Activated naive CD8-positive, alpha-beta T cell treated with anti-CD3 and anti-CD28 coated beads for 36 hours (primary cell): Measurements from ENCODE around the gene GAR1. TPM values are rescaled to one million over a fixed set of nuclear protein-coding genes. Genes with fewer than 3 reads are reported as not detected.
"Not testable (repeated sequence)": the region's sequence is repeated elsewhere in the genome, so short reads cannot be mapped to it uniquely, and the experiment has no call there.

ENCODE experiments used
- DNase-seq: peaks from one replicate; pipeline ENCODE4 v3.0.0; 2021
- H3K27ac Mint-ChIP-seq: one replicate; pipeline ENCODE4 v1.8.0; 2022; ENCODE audit warnings: mild to moderate bottlenecking, moderate library complexity, mixed read lengths
- H3K27me3 Mint-ChIP-seq: one replicate; pipeline ENCODE4 v1.8.0; 2022; ENCODE audit warnings: mild to moderate bottlenecking, mixed read lengths
- H3K36me3 Mint-ChIP-seq: one replicate; pipeline ENCODE4 v1.8.0; 2021; ENCODE audit warnings: mild to moderate bottlenecking, mixed read lengths
- H3K4me1 Mint-ChIP-seq: one replicate; pipeline ENCODE4 v1.8.0; 2021; ENCODE audit warnings: mixed read lengths
- H3K4me3 Mint-ChIP-seq: one replicate; pipeline ENCODE4 v1.8.0; 2022; ENCODE audit warnings: mild to moderate bottlenecking, moderate library complexity, mixed read lengths
- H3K9me3 Mint-ChIP-seq: one replicate; pipeline ENCODE4 v1.8.0; 2022; ENCODE audit warnings: mixed read lengths
- total RNA-seq, 2 experiments: library from RNA; stranded (reverse); gene quantifications; one replicate each; pipeline ENCODE4 v1.2.3, GENCODE V29; 2021

Gene GAR1
- total RNA-seq, 2 experiments from 2014 or later, result 62.9 to 64.1 TPM

DNA sequence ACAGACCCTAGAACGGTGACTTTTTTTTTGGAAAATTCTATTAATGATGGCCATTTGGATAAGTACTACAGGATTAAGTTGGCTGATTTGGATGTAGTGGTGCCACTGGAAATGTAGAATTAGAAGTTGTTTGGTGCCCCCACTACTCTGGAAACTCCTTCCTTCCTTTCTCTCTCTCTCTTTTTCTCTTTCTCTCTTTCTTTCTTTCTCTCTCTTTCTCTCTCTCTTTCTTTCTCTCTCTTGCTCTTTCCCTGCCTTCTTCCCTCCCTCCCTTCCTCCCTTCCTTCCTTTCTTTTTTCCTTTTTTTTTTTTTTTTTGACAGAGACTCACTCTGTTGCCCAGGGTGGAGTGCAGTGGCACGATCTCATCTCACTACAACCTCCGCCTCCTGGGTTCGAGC is 2.7 kb downstream of the GAR1 start:
- Mint-ChIP-seq H3K4me3 (no peak overlapping the region), H3K4me1 (peaks cover 44% of the 10 kb centered on the region), H3K36me3 (peaks cover 44% of the 10 kb centered on the region)

DNA sequence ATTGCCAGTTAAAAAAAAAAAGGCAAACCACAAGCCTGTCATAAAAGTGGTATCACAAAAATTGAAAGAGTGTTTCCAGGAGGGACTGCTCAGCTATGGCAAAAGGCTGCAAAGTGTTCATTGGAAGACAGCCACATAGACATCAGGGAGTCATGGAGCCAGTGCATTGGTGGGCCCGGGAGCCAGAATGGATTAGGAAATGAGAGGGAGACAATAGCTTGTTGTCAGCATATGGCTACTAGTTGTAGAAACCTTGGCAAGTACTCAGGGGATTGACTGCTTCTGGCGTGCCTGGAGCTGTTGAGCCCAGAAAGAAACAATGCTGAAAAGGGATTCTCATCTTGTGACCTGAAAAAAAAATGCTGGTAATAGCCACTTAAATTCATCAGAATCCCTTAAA is 5.0 kb downstream of the GAR1 start:
- Mint-ChIP-seq H3K9me3 (no peaks in the 10 kb centered on the region), H3K4me3 (no peak overlapping the region), H3K36me3 (peaks cover 46% of the 10 kb centered on the region), H3K27ac (peak overlapping the region; percentile 40), H3K4me1 (peaks cover 40% of the 10 kb centered on the region), H3K27me3 (no peaks in the 10 kb centered on the region)
- DNase-seq, result no peak

More for the DNA sequence above, 2.7 kb downstream of the GAR1 start:
- no peaks in the 10 kb centered on the region for H3K27me3 Mint-ChIP-seq
- no peak for DNase-seq
- H3K27ac Mint-ChIP-seq, result no peak overlapping the region
- no peaks in the 10 kb centered on the region for H3K9me3 Mint-ChIP-seq

DNA sequence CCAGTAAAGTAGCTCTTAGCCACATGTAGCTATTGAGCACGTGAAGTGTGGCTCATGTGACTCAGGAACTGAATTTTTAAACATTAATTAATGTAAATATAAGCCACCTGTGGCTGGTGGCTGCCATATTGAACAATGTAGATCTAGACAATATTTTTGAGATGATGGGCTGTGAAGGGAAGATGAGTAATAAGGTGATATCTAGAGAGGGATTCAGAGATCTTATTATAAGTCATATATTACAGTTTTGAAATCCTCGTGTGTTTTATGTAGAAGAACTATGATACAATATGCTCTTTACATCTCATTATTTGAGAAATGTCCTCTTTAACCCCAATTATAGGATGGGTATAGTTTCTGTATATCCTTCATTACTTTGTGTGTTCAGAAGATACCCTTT is 5.6 kb downstream of the GAR1 start:
- no peaks in the 10 kb centered on the region for H3K27me3 Mint-ChIP-seq
- peak overlapping the region; percentile 2 for H3K27ac Mint-ChIP-seq
- H3K4me1 Mint-ChIP-seq, result peaks cover 40% of the 10 kb centered on the region
- DNase-seq, result no peak
- H3K36me3 Mint-ChIP-seq, result peaks cover 40% of the 10 kb centered on the region
- no peaks in the 10 kb centered on the region for H3K9me3 Mint-ChIP-seq
- H3K4me3 Mint-ChIP-seq, result no peak overlapping the region

DNA sequence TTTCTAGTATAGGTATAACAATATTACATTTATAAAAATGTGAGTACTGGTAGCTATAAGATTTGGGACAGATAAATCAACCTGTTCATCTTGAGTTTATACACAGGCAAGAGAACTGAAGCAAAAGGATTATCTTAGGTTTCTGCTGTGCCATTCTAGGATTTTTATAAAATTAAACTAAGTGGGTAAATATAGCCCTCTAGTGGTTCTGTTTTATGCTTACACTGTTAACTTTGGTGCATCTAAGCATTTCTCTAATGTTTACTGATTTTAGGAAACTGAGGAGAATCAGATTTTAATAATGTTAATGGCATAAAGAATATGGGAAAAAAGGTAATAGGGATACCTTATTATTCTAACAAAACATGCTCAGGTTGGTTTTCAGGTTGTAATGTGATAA is 11.2 kb downstream of the GAR1 start:
- H3K9me3 Mint-ChIP-seq, result no peaks in the 10 kb centered on the region
- DNase-seq, result no peak
- H3K27me3 Mint-ChIP-seq, result no peaks in the 10 kb centered on the region
- H3K36me3 Mint-ChIP-seq, result peaks cover 8% of the 10 kb centered on the region
- no peak overlapping the region for H3K4me3 Mint-ChIP-seq
- H3K27ac Mint-ChIP-seq, result no peak overlapping the region
- H3K4me1 Mint-ChIP-seq, result peaks cover 2% of the 10 kb centered on the region

DNA sequence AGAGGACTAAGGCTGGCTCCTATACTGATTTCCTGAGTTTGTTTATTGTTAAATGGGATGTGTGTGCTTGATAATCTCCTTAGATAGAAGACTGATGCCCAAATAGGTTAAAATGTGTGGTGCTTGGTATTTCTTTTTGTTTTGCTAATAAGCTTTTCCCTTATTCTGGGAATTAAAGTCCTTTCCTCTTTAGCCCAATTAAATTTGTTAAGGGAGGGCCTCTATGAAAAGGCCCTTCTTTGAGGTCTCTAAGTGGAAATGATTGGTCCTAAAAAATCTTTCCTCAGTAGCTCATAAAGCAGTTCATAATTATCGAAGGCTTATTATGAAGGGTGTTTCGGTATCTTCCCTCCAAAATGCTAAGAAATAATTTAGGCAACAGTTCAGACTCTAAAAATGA is 12.1 kb downstream of the GAR1 start, which contains the start of gene RRH:
Gene RRH, plus strand, starts transcription at position 301 of the 400 bp plus-strand sequence. Its CDS starts 56 bp downstream, at position 357.
- Mint-ChIP-seq H3K4me1 (no peaks in the 10 kb centered on the region), H3K9me3 (no peaks in the 10 kb centered on the region), H3K36me3 (peaks cover 8% of the 10 kb centered on the region), H3K27me3 (no peaks in the 10 kb centered on the region), H3K4me3 (no peak within 1 kb of the TSS), H3K27ac (no peak within 1 kb of the TSS)
- no peak for DNase-seq

DNA sequence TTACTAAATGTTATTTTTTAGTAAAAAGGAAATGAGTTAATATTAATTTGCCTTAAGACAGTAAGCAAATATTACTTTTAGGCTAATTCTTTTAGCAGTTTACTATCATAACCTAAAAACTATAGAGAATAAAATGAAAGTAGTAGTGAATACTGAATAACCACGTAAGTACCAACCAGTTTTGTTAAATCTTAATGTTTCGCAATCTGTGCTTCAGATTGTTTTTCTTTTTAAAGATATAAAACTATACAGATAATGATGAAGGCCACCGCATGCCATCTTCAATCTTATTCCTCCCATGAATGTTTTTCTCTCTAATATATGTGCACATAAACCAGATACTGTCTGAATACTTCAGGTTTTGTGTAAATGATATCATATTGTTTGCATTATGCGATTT is 18.2 kb downstream of the GAR1 start:
- Mint-ChIP-seq H3K9me3 (no peaks in the 10 kb centered on the region), H3K4me3 (no peak overlapping the region), H3K27ac (no peak overlapping the region), H3K36me3 (peaks cover 13% of the 10 kb centered on the region), H3K27me3 (no peaks in the 10 kb centered on the region), H3K4me1 (no peaks in the 10 kb centered on the region)
- DNase-seq, result no peak

DNA sequence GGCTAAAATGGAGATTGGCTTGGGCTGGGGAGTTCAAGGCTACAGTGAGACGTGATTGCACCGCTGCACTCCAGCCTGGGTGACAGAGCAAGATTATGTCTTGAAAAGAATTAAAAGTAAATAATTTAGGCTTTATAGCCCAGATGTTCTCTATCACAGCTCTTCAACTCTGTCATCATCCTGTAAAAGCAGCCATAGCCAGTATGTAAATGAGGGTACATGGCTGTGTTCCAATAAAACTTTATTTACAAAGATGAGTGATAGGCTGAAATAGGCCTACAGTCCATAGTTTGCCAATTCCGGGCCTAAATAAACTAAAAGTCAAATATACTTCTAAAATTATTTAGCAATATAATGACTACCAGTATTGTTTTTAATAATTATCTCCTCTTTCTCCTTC is 21.4 kb downstream of the GAR1 start:
- Mint-ChIP-seq H3K9me3 (no peaks in the 10 kb centered on the region), H3K4me1 (no peaks in the 10 kb centered on the region), H3K27me3 (no peaks in the 10 kb centered on the region), H3K27ac (no peak overlapping the region), H3K4me3 (no peak overlapping the region), H3K36me3 (peaks cover 14% of the 10 kb centered on the region)
- no peak for DNase-seq

DNA sequence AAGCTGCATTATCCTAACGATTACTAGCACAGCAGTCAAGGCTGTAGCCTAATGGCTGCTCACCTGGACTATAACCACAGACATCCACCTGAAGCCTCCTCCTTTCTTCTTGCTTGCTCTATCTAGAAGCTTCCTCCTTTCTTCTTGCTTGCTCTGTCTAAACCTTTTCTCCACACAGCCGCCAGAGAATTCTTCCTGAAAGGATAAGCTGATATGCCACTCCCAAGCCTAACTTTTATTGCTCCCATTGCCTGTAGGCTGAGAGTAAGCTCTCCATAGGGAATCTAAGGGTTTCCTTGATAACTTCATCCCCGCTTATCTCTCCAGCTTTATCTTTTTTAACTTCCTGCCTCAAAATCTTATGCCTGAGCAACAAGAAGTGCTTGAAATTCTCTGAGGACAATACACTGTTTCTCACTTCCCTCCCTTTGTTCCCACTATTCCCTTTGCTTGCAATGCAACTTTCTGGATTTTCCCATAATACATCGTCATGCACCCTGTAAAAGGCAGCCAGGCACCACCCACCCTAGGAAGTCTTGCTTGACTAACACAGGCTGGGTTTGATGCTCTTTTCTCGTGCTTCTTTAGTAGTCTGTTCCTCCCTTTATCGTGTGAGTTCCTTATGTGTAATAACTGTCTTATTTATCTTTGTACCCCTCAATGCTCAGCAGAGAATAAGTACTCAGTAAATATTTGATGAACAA is 31.0 kb downstream of the GAR1 start:
- Mint-ChIP-seq H3K4me1 (no peaks in the 10 kb centered on the region), H3K27me3 (no peaks in the 10 kb centered on the region), H3K4me3 (no peak overlapping the region), H3K9me3 (no peaks in the 10 kb centered on the region), H3K27ac (no peak overlapping the region), H3K36me3 (no peaks in the 10 kb centered on the region)
- DNase-seq, result no peak

DNA sequence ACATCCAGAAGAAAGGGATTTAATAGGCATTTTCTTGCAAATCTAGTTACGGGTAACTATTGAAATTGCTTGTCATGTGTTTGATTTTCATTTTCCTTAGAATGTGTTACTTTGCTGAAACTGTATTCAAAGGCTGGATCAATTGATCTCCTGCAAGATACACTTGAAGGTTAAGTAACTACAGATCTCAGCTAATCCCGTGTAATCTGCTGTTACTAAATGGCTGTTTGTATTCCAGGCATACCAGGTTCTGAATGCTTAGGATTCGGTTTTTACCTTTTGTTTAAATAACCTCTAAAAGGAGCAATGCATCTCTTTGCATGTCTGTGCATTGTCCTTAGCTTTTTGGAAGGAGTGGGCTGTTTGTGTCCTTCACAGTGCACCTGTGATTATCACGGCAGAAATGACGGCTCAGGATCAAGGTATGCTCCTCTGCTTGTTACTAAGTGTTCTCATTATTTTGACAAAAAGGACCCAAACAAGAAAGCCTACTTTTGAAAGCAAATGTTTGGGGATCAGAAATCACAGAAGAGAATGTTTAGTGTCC is 32.4 kb downstream of the GAR1 start, which contains the start of gene LRIT3:
Gene LRIT3, plus strand, starts transcription at position 212 of the 547 bp plus-strand sequence. Its CDS starts 95 bp downstream, at position 307.
- Mint-ChIP-seq H3K36me3 (peaks cover under 1% of the 10 kb centered on the region), H3K4me1 (peaks cover under 1% of the 10 kb centered on the region), H3K27ac (no peak within 1 kb of the TSS), H3K27me3 (no peaks in the 10 kb centered on the region), H3K4me3 (no peak within 1 kb of the TSS), H3K9me3 (no peaks in the 10 kb centered on the region)
- no peak for DNase-seq

DNA sequence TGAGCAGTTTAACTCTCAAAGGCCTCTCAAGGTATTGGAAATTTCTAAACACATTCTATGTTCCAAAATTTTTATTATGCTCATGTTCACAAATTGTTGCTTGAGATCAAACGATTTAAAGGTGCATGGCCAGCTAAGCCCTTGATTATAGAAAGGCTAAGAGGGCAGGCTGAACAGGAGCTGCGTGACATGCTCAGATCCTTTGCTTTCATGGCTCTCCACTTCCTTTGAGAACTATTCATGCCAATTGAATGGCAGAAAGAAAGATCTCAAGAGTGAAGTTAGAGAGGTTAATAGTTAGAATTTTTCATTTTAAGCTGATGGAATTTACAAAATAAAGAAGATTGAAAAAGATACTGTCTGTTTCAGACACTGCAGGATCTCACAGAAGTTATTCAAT is 32.9 kb downstream of the GAR1 start:
- H3K36me3 Mint-ChIP-seq, result peaks cover 6% of the 10 kb centered on the region

DNA sequence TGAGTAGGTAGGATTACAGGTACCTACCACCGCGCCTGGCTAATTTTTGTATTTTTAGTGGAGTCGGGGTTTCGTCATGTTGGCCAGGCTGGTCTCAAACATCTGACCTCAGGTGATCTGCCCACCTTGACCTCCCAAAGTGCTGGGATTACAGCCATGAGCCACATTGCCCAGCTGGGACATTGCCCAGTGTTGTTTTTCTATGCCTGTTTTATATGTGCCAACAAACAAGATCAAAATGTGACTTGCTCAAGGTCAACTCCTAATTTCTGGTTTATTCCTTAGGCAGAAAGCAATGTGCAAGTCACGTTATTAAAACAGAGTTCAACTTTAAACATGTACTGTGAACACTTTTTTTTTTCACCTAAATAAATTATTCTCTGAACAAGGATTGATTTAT is 35.0 kb downstream of the GAR1 start:
- Mint-ChIP-seq H3K9me3 (no peaks in the 10 kb centered on the region), H3K4me1 (peaks cover 4% of the 10 kb centered on the region), H3K36me3 (peaks cover 11% of the 10 kb centered on the region), H3K4me3 (no peak overlapping the region), H3K27me3 (no peaks in the 10 kb centered on the region), H3K27ac (no peak overlapping the region)
- no peak for DNase-seq

More for the DNA sequence above, 32.9 kb downstream of the GAR1 start:
- no peak for DNase-seq
- no peaks in the 10 kb centered on the region for H3K9me3 Mint-ChIP-seq
- peaks cover 2% of the 10 kb centered on the region for H3K4me1 Mint-ChIP-seq
- H3K27me3 Mint-ChIP-seq, result no peaks in the 10 kb centered on the region
- H3K4me3 Mint-ChIP-seq, result no peak overlapping the region
- H3K27ac Mint-ChIP-seq, result no peak overlapping the region

DNA sequence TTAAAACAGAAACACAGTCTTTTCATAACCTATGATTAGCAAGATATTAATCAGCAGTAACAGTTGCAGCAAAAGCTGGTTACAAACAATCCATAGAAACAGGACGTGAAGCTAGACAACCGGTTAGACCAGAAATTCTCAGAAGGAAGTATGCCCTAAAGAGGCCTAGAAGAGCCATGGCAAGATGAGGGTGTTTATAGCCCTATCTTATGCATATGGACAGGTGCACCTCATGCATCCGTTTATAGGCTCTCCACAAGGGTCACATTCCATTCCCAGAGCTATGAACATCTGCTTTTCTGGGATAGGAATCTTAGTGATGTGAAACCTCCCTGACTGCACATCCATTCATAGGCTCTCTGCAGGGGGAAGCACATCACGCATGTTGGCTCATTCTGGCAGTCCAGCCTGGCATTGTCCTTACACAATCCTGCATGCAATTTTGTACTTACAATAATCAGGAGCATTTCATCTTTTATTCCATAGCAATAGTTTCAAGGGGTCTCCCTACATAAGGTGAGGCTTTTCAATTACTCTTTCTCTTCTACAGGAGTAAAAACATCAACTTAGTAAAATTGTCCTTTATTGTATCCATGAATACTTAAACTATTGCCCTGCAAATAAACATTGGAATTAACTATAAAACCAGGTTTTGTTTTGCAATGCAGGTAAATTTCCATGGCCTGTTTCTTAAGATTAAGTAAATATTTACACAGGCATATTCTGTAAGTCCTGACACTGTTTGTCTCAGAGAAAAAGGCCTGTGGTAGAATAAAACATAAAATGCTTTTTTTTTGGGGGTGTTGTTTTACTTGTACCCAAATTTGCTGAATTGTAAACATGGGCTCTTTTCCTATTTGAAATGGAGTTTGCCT is 44.1 kb downstream of the GAR1 start:
- DNase-seq, H3K27me3 Mint-ChIP-seq, H3K27ac Mint-ChIP-seq, H3K4me1 Mint-ChIP-seq, H3K9me3 Mint-ChIP-seq, H3K4me3 Mint-ChIP-seq: not testable (repeated sequence)
- peaks cover 18% of the 10 kb centered on the region for H3K36me3 Mint-ChIP-seq

DNA sequence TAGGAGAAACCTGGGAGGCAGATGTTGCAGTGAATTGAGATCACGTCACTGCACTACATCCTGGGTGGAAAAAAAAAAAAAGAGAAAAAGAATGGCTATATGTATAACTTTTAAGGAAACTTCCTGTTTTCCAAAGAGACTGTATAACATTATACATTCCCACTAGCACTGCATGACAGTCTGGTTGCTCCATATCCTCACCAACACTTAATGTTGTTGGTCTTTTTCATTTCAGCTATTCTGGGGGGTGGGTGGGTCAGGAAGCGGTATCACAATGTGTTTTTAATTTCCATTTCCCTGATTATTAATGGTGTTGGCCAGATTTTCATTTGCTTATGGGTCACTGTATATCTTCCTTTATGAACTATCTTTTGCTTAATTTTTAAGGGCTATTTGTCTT is 45.7 kb downstream of the GAR1 start:
- H3K27me3 Mint-ChIP-seq, result no peaks in the 10 kb centered on the region
- no peak for DNase-seq
- H3K9me3 Mint-ChIP-seq, result peaks cover 8% of the 10 kb centered on the region
- H3K4me3 Mint-ChIP-seq, result no peak overlapping the region
- no peak overlapping the region for H3K27ac Mint-ChIP-seq
- H3K4me1 Mint-ChIP-seq, result no peaks in the 10 kb centered on the region
- peaks cover 8% of the 10 kb centered on the region for H3K36me3 Mint-ChIP-seq

DNA sequence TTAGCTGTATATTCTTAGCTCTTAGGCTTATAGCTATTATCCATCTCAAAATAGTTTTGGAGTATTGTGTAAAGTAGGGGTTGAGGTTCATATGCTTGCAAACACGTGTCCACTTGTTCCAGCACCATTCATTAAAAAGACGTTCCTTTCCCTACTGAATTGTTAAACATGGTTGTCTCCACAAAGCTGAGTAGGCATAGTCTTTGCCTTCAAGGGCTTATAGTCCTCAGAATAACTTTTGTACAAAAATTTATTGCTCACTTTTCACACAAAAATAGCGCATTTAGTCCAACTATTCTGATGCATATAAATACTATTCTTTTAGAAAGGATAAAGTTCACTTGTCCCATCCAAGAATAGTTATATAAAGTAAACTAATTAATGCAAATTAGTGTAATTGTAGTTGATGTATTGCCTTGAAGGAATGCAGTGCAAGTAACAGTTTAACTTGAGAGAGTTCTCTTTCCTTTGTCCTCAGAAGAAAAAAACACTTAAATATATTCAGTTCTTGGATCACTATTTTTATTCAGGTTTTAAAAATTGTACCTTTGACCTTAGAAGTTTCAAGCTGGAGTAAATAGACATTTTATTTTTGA is 46.5 kb downstream of the GAR1 start:
- no peaks in the 10 kb centered on the region for H3K4me1 Mint-ChIP-seq
- H3K27me3 Mint-ChIP-seq, result no peaks in the 10 kb centered on the region
- no peak for DNase-seq
- no peak overlapping the region for H3K4me3 Mint-ChIP-seq
- no peak overlapping the region for H3K27ac Mint-ChIP-seq
- H3K9me3 Mint-ChIP-seq, result peaks cover 5% of the 10 kb centered on the region
- H3K36me3 Mint-ChIP-seq, result peaks cover 8% of the 10 kb centered on the region

DNA sequence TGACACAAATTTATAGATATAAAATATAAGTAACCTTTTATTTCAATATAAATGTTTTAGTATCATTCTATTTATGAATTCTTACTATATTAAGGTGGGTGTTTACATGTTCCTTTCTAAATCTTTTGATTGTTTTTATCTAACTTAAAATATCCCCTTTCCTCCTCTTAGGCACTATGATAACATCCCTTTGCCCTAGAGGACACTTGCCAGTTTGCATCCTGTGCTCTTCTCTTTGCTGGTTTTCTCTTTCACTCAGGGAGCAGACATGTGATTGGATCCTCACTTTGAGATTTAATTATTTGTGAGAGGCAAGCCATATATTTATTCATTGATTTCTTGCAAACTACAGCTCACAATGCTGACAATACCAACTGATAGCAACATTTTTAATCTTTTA is 48.6 kb downstream of the GAR1 start:
- DNase-seq, result no peak
- Mint-ChIP-seq H3K27me3 (no peaks in the 10 kb centered on the region), H3K4me1 (no peaks in the 10 kb centered on the region), H3K36me3 (peaks cover 8% of the 10 kb centered on the region), H3K27ac (no peak overlapping the region), H3K9me3 (peaks cover 3% of the 10 kb centered on the region), H3K4me3 (no peak overlapping the region)
